Astrocyte (in vitro differentiated cells and primary cell): ENCODE measurements around the gene SHB. TPM values are rescaled to one million over a fixed set of nuclear protein-coding genes. Genes with fewer than 3 reads are reported as not detected.
A peak's percentile ranks its signal among the peaks of the same experiment; 100 is the strongest.

Experiments used
- DNase-seq: peaks from one replicate; pipeline ENCODE4 v3.0.0-alpha.2; 2010; ENCODE audit warnings: low read depth
- FAIRE-seq: peaks from 2 replicates; lab custom pipeline; 2011; peaks lifted over from hg19 to GRCh38; lab: Jason Lieb, UNC
- H2AFZ ChIP-seq: 2 replicates; pipeline ENCODE4 v1.6.0; 2012; ENCODE audit warnings: low read depth, low read length, inconsistent platforms
- H3K27ac ChIP-seq: 2 replicates; pipeline ENCODE4 v1.5.1; 2011; ENCODE audit warnings: low read depth, low read length, inconsistent platforms
- H3K27me3 ChIP-seq: 2 replicates; pipeline ENCODE4 v1.6.0; 2011; ENCODE audit warnings: low read length, inconsistent platforms; ENCODE audit not compliant: insufficient read depth
- H3K36me3 ChIP-seq: 2 replicates; pipeline ENCODE4 v1.5.1; 2011; ENCODE audit warnings: low read length, inconsistent platforms; ENCODE audit not compliant: insufficient read depth
- H3K4me1 ChIP-seq: 2 replicates; pipeline ENCODE4 v1.5.1; 2011; ENCODE audit warnings: low read length, inconsistent platforms; ENCODE audit not compliant: insufficient read depth
- H3K4me2 ChIP-seq: 2 replicates; pipeline ENCODE4 v1.6.0; 2012; ENCODE audit warnings: low read length, inconsistent platforms
- H3K4me3 ChIP-seq: 2 replicates; pipeline ENCODE4 v1.5.1; 2011; ENCODE audit warnings: low read depth, mild to moderate bottlenecking, low read length, inconsistent platforms; ENCODE audit not compliant: insufficient read depth
- H3K79me2 ChIP-seq: 2 replicates; pipeline ENCODE4 v1.6.0; 2012; ENCODE audit warnings: mild to moderate bottlenecking, low read length, inconsistent platforms; ENCODE audit not compliant: insufficient read depth
- H3K9ac ChIP-seq: 2 replicates; pipeline ENCODE4 v1.6.0; 2012; ENCODE audit warnings: mild to moderate bottlenecking, low read length, inconsistent platforms
- H3K9me3 ChIP-seq: 2 replicates; pipeline ENCODE4 v1.5.1; 2012; ENCODE audit warnings: low read depth, mild to moderate bottlenecking, low read length, inconsistent platforms; ENCODE audit not compliant: insufficient read depth
- H4K20me1 ChIP-seq: 2 replicates; pipeline ENCODE4 v1.6.0; 2012; ENCODE audit warnings: low read length, inconsistent platforms; ENCODE audit not compliant: insufficient read depth
- H3K27ac Mint-ChIP-seq: one replicate; pipeline ENCODE4 v1.8.0; 2021; ENCODE audit warnings: mild to moderate bottlenecking, mixed read lengths; ENCODE audit not compliant: unreplicated experiment
- H3K27me3 Mint-ChIP-seq: one replicate; pipeline ENCODE4 v1.8.0; 2021; ENCODE audit warnings: low read depth, mixed read lengths; ENCODE audit not compliant: unreplicated experiment
- H3K36me3 Mint-ChIP-seq: one replicate; pipeline ENCODE4 v1.8.0; 2021; ENCODE audit warnings: low read depth, mixed read lengths; ENCODE audit not compliant: unreplicated experiment
- H3K4me1 Mint-ChIP-seq: one replicate; pipeline ENCODE4 v1.8.0; 2021; ENCODE audit warnings: low read depth, mixed read lengths; ENCODE audit not compliant: unreplicated experiment
- H3K4me3 Mint-ChIP-seq: one replicate; pipeline ENCODE4 v1.8.0; 2021; ENCODE audit warnings: mild to moderate bottlenecking, moderate library complexity, mixed read lengths; ENCODE audit not compliant: unreplicated experiment
- H3K9me3 Mint-ChIP-seq: one replicate; pipeline ENCODE4 v1.8.0; 2021; ENCODE audit warnings: mild to moderate bottlenecking, mixed read lengths; ENCODE audit not compliant: unreplicated experiment
- EZH2 ChIP-seq: IDR thresholded peaks from 2 replicates; pipeline ENCODE4 v1.6.1; 2012; ENCODE audit warnings: mild to moderate bottlenecking, low read length, inconsistent platforms; ENCODE audit not compliant: insufficient read depth
- total RNA-seq: library from RNA; stranded (reverse); gene quantifications from 2 replicates; pipeline ENCODE4 v1.2.1, GENCODE V29; 2021
- TF ChIP-seq, protein P1 (sequence below): IDR thresholded peaks from 2 replicates; pipeline ENCODE4 v1.5.1; 2011; ENCODE audit warnings: low read depth, mild to moderate bottlenecking, inconsistent platforms, low read length, moderate library complexity; ENCODE audit not compliant: insufficient read depth

SHB gene
- total RNA-seq, 1 donor from 2014 or later = 53.4 TPM

DNA sequence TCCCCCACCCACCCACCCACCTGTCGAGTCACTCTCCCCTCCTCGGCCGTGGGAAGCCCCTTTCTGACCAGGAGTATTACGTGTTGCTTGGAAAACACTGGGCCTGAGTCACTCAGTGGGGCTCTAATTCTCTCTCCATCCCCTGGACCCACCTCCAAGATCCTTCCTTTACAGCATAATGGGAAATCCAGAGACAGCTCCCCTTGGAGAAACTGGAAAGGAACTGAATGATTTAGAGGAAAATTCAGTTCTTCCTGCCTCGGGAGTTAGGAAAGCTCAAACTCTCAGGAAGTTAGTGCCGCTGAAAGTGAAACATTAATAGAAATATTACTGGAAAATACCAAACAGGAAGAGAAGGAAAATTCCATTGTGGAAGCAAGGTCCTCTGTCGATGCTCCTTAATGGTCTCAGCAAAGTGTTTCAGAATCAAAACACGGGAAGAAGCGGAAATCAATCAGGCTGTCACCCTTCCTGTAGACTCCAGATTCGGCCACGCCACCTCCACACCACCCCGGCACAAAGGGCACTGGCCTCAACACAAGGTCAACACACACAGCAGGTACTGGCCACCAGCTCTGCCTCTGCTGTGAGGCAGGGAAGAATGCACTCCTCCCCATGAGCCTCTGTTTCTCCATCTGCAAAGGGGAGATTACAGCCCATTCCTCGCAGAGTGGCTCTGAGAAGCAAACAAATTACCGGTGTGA lies 9.6 kb downstream of the SHB start:
- Histone ChIP-seq H3K4me2 (peak overlapping the region; percentile 39), H3K4me1 (peaks cover 71% of the 10 kb centered on the region), H4K20me1 (peaks cover 90% of the 10 kb centered on the region), H3K4me3 (no peak overlapping the region), H3K27ac (peak overlapping the region; percentile 75), H2AFZ (no peak overlapping the region), H3K27me3 (no peaks in the 10 kb centered on the region), H3K79me2 (peaks cover 98% of the 10 kb centered on the region), H3K36me3 (no peaks in the 10 kb centered on the region), H3K9me3 (no peaks in the 10 kb centered on the region), H3K9ac (peak overlapping the region; percentile 48)
- H3K4me3 Mint-ChIP-seq = peak overlapping the region; percentile 29
- peaks cover 80% of the 10 kb centered on the region for H3K4me1 Mint-ChIP-seq
- H3K9me3 Mint-ChIP-seq = no peaks in the 10 kb centered on the region
- H3K36me3 Mint-ChIP-seq = peaks cover 13% of the 10 kb centered on the region
- TF ChIP-seq EZH2 = no peak
- TF ChIP-seq, protein P1, sequence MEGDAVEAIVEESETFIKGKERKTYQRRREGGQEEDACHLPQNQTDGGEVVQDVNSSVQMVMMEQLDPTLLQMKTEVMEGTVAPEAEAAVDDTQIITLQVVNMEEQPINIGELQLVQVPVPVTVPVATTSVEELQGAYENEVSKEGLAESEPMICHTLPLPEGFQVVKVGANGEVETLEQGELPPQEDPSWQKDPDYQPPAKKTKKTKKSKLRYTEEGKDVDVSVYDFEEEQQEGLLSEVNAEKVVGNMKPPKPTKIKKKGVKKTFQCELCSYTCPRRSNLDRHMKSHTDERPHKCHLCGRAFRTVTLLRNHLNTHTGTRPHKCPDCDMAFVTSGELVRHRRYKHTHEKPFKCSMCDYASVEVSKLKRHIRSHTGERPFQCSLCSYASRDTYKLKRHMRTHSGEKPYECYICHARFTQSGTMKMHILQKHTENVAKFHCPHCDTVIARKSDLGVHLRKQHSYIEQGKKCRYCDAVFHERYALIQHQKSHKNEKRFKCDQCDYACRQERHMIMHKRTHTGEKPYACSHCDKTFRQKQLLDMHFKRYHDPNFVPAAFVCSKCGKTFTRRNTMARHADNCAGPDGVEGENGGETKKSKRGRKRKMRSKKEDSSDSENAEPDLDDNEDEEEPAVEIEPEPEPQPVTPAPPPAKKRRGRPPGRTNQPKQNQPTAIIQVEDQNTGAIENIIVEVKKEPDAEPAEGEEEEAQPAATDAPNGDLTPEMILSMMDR = no peak
- FAIRE-seq = no peak
- peak; percentile 72 for DNase-seq
- H3K27ac Mint-ChIP-seq = peak overlapping the region; percentile 42
- no peaks in the 10 kb centered on the region for H3K27me3 Mint-ChIP-seq

DNA sequence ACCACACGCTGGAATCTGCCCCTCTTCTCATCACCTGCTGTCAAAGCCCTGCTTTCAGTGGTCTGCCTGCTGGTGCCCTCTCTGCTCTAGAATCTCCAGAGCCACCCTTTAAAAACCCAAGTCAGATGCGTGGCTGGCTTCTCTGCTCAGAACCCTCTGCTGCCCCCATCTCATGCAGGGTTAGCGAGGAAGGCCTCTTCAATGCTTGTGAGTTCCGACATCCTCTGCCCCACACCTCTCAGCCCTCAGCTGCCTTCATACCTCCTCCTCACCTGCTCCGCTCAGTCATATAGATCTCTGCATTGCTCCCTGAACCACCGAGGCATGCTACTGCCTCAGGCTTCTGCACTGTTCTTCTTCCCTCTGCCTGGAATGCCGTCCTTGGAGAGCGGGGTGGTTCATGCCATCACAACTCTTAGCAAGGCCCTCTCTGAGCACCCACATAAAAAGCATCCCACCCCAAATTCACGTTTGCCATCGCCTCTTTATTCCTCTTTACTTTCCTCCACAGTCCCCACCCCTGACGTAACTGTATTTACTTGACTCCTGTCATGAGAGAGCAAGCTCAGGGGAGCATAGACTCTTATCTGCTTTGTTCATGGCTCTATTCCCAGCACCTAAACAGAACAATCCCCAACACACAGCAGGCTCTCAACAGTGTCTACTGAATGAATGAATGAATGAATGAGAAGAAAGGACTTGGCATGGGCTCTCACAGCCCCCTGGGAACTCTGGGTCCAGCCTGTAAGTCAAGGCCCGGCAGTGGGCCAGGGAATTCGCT lies 10.4 kb downstream of the SHB start:
- Histone ChIP-seq H3K27me3 (no peaks in the 10 kb centered on the region), H3K9ac (peak overlapping the region; percentile 70), H3K4me2 (peak overlapping the region; percentile 53), H4K20me1 (peaks cover 92% of the 10 kb centered on the region), H3K4me1 (peaks cover 64% of the 10 kb centered on the region), H3K4me3 (no peak overlapping the region), H3K79me2 (peaks cover 98% of the 10 kb centered on the region), H3K36me3 (no peaks in the 10 kb centered on the region), H3K9me3 (no peaks in the 10 kb centered on the region), H3K27ac (peak overlapping the region; percentile 85), H2AFZ (no peak overlapping the region)
- Mint-ChIP-seq H3K36me3 (peaks cover 13% of the 10 kb centered on the region), H3K4me3 (peak overlapping the region; percentile 17), H3K27ac (peak overlapping the region; percentile 67), H3K9me3 (no peaks in the 10 kb centered on the region), H3K27me3 (no peaks in the 10 kb centered on the region), H3K4me1 (peaks cover 79% of the 10 kb centered on the region)
- FAIRE-seq = no peak
- no peak for DNase-seq
- no peak for TF ChIP-seq EZH2
- TF ChIP-seq, protein P1 = no peak
